ENCODE results near the gene CCPG1.

The CCPG1 gene

DNA sequence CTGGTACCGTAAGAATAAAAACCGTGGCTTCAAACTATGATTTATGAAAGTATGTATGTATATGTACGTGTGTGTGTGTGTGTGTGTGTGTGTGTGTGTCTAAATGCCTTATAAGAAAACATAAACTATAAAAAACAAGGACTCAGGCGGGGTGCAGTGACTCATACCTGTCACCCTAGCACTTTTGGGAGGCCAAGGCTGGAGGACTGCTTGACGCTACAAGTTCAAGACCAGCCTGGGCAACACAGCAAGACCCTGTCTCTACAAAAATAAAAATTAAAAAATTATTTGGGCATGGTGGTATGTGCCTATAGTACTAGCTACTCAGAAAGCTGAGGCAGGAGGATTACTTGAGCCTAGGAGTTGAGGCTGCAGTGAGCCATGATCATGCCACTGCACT is 29.1 kb downstream of the CCPG1 start:
- DNase-seq: no peak

DNA sequence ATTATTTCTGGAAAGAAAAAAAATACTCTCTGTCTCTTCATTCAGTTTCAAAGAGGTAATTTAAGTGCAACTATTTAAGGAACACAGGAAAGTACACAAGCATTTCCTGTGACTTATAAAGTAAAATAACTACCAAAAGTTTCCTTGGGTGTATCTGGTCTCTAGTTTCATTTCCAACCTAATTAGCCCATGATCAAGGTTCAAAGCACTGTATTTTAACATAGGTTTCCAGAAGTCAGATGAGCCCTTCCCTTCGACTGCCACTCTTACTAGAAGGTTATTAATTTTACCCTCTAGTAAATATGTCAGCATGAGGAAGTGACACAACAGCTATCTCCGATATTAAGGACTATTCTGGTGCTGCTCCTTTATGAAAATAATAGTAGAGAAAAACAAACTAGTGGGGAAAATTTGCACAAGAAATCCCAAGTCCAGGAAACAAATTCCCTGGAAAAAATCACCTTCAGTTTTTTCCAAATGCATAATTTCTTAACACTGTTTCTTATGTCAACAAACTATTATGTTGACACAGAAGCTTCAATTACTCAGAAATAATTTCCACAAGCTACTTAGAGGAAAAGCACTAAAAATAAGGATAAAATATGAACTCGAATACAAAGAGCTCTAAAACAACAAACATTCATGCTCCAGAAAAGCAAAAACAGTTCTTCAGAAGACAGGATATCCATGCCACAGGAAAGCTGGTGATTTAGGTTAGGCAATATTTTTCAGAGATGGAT is 35.3 kb downstream of the CCPG1 start:
- no peak for DNase-seq

DNA sequence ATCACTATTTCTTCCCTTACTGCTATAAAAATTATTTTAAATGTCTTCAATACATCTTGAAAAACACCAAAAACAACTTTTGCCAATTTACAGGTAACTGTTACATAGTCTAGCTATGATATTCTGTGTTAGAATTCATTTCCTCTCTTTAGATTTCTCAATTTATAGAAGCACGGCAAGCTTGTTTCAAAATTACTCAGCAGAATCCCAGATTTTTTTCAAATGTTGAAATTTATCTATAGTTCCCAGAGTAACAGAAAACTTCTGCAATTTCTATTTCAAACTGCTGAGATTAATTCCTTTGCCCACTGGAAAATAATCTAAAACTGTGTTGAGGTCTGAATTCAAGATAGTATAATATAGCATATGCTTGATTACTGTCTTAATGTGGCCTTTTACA is 41.2 kb downstream of the CCPG1 start:
- DNase-seq: no peak

GRCh38 chr15:55362641-55363040 is 45.5 kb downstream of the CCPG1 start:
- DNase-seq: no peak

DNA sequence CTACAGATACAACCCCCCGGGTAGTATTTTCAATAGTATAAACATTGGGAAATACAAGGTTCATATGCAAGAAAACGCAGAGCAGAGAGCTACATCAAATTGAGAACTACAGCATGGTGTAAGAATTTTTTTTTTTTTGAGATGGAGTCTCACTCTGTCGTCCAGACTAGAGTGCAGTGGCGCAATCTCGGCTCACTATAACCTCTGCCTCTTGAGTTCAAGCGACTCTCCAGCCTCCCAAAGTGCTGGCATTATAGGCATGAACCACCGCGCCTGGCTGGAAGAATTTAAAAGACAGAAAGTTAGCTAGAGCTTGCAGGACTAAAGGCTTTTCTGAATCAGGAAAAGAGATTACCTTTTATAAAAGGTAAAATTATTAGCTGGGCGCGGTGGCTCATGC is 47.1 kb downstream of the CCPG1 start:
- no peak for DNase-seq

DNA sequence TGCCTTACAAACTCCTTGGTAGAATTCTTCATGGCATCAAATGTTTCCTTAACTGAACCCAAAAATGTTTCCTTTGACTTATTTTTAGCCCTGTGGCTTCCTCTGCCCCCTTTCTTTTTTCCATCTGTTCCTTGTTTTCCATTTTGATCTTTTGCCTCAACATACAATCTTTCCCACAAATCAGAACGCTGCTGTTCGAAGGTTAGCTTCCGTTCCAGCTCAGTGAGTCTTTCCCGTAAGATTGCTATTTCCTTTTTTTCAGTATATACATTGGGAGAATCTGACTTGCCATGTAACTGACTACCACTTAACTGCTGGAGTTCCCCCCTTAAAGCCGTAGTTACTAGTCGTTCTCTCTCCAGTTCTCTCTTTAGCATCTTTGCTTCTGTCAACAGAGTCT is 47.9 kb downstream of the CCPG1 start:
- no peak for DNase-seq

GRCh38 chr15:55358471-55358870 is 49.7 kb downstream of the CCPG1 start:
- DNase-seq: no peak

DNA sequence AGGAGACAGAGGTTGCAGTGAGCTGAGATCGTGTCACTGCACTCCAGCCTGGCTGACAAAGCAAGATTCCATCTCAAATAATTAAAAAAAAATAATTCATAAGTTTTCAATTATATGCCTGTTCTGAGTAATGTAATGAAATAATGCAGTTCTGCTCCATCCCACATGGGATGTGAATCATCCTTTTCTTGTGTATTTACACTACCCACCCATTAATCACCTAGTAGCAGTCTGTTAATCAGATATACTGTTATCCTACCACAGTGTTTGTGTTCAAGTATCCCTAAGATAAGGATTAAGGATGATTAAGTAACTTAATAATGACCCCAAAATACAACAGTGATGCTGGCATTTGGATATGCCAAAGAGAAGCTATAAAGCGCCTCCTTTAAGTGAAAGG is 50.4 kb downstream of the CCPG1 start:
- DNase-seq: no peak

- no peak for DNase-seq
Measured at GRCh38 chr15:55356985-55357585, 51.1 kb downstream of the CCPG1 start.

DNA sequence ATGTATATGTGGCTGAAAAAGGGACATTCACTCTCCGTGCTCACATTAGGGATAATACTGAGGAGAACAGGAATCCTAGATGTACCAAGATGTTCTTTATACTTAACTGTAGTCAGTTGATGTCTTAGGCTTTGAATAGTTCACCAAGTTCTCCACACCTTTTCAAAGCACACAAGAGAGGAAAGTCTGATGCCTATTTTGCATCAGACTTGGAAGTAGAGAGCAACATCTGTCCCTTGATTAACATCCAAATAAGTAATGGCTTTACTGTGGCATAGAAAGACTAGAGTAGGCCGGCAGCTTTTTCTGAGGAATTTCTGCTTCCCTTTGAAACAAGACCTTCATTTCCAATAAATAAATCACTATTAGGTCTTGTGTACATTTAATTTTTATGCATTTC is 55.1 kb downstream of the CCPG1 start:
- no peak for DNase-seq

DNA sequence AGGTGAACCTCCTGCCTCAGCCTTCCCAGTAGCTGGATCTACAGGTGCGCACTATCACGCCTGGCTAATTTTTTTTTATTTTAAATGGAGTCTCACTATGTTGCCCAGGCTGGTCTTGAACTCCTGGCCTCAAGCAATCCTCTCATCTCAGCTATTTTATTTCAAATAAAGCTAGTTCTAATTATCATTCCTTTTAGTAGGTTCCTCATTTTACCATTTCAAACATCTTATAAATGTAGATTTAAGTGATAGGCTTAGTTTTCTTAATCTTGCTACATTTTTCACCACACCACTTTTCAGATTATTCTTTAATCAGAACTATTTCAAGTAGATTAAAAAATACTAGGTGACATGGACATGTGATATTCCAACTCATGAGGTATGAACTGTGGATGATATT is 58.9 kb downstream of the CCPG1 start:
- no peak for DNase-seq

DNA sequence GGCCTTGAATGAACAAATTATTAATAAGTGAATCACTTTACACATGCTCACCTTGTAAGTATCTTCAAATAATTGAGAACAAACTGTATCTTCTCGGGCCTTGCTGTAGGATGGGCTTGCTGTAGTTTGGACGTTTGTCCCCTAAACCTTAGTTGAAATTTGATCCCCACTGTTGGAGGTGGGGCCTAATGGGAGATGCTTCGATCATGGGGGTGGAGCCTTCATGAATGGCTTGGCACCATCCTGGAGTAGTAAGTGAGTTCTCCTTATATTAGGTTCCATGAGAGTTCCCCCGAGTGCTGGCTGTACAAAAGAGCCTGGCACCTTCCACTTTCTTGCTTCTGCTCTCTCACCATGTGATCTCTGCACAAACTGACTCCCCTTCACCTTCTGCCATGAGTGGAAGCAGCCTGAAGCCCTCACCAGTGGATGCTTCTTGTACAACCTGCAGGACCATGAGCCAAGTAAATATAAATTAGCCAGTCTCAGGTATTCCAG is 59.8 kb downstream of the CCPG1 start:
- DNase-seq: no peak

DNA sequence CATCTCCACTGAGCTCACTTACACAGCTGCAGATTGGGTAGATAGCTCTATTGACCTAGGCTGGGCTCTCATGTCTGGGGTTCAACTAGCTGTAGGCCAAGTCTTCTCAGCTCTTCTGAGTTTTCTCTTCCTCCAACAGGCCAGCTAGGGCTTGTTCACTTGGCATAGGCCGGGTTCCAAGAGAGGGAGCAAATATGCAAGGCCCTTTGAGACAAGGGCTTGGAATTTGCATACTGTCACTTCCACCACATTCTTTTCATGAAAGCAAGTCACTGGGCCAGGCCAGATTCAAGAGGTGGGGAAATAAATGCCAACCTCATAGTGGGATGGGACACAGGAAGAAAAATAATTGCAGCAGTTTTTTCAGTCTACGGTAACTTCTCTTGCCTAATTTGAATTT is 64.0 kb downstream of the CCPG1 start:
- DNase-seq: no peak

- DNase-seq: no peak
Measured at GRCh38 chr15:55343168-55343567, 65.0 kb downstream of the CCPG1 start.

GRCh38 chr15:55337160-55337559 is 71.0 kb downstream of the CCPG1 start:
- DNase-seq: no peak

DNA sequence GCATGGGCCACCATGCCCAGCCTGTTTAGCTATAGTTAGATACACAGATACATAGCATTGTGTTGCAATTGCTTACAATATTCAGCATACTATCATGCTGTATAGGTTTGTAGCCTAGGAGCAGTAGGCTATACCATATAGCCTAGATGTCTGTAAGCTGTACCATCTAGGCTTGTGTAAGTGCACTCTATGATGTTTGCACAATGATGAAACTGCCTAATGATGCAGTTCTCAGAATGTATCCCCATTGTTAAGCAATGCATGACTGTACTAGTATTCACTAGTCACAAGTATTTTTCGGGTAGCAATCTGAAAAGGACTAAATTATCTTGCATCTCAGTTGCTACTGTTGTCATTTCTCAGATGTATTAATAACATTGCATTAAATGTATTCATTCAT is 73.2 kb downstream of the CCPG1 start:
- no peak for DNase-seq

GRCh38 chr15:55334371-55334770 is 73.8 kb downstream of the CCPG1 start:
- no peak for DNase-seq

DNA sequence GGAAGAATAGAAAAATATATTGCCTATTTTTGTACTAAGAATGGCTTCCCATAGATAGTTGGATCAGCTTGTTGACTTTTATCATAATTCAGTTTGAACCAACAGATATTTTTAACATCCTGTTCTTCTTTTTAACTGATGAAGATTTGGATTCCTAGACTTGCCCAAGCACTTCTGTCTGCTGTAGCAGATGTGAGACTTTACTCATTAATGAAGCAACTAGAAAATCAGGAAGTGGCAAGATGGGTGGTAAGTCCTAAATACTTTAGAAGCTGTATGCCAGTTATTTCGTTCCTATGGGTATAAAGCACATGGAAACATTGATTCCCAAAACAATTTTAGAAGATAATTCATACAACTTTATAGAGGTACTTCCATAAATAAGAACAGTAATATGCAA is 80.8 kb downstream of the CCPG1 start:
- DNase-seq: no peak

DNA sequence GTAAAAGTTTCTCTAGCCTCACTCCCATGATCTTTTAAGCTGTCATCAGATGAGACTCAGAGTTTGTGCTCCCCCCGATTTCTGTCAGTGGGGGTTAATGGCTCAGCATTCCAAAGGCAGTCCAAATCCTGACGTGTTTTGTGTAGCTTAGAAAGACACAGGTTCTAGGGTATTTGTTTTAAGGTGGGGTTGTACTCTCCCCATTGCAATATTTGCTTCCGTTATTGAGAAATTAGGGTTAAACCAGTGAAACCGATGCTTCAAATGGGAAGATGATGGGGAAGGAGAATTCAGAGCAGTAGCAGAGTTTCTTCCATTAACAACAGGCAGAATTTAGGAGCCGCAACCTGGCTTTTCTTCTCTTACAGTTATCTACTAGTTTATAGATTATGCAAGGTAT is 85.7 kb downstream of the CCPG1 start:
- no peak for DNase-seq

- DNase-seq: no peak
Measured at GRCh38 chr15:55320963-55321362, 87.2 kb downstream of the CCPG1 start.

- no peak for DNase-seq
Measured at GRCh38 chr15:55320238-55320550, 88.0 kb downstream of the CCPG1 start.

- DNase-seq: no peak
Measured at GRCh38 chr15:55319537-55320237, 88.5 kb downstream of the CCPG1 start.

DNA sequence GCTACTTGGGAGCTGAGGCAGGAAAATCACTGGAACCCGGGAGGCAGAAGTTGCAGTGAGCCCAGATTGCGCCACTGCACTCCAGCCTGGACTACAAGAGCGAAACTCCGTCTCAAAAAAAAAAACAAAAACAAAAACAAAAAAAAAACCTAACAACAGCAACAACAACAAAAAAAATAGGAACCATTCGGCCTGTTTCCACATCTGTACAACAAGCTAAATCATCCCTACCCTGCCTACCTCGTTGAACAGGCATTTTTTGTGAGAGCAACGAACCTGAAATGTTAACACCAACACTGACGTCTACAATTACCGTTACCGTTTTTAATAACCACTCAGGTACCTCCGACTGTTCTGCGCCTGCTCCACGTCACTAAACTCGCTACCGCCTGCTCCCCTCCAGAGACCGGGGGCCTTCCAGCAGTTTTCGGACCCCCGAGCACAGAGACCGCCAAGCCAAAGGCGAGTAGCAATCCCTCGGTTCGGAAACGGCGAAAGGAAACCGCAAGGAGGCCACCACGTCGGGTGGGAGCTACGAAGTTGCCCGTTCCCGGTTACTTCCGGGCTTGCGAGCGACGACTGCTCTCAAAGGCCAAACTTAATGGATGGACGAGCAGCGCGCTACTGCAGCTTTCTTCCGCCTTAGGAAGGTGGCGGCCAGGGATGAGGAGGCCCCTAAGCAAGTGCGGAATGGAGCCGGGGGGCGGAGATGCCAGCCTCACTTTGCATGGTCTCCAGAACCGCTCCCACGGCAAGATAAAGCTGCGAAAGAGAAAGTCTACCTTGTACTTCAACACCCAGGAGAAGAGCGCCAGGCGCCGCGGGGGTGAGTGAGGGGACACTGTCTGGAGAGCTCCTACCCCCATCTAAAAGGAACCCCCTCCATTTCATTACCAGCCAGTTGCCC is 89.3 kb downstream of the CCPG1 start, which contains the start of the genes PIGB and PIGBOS1:
Gene PIGB, plus strand, starts transcription at position 635 of the 907 bp plus-strand sequence. Its CDS starts 29 bp downstream, at position 664.
Gene PIGBOS1, minus strand, starts transcription at position 536 of the 907 bp plus-strand sequence. CDS start 1,331 bp downstream, outside the sequence.
- DNase-seq: peak; percentile 79

Data from CD4-positive, alpha-beta T cell treated with Interleukin-6 for 4 hours (primary cell).